ENCODE measurements around the gene NUDT1. TPM values are rescaled to one million over a fixed set of nuclear protein-coding genes. Genes with fewer than 3 reads are reported as not detected.

Gene NUDT1
- total RNA-seq, 1 experiment from 2014 or later = 107 TPM

- no peak for DNase-seq (ENCODE audit: low read depth)
Measured at GRCh38 chr7:2299131-2299829, 57.3 kb downstream of the NUDT1 start.

- no peak for DNase-seq (ENCODE audit: low read depth)
Measured at GRCh38 chr7:2299870-2300512, 58.0 kb downstream of the NUDT1 start.

Other genes with a start within 250 kb of the NUDT1 start
- gene MAD1L1, start 9.3 kb upstream of the NUDT1 start, total RNA-seq (2014; rRNA removed) = 78.6 and 80.9 TPM in 2 replicates
- gene MRM2, start within 50 bp of the NUDT1 start, total RNA-seq (2014; rRNA removed) = 40.0 and 45.8 TPM in 2 replicates
- 26.0 and 27.7 TPM in 2 replicates for gene SNX8, start 72.2 kb downstream of the NUDT1 start, total RNA-seq (2014; rRNA removed)
- gene EIF3B, start 112.6 kb downstream of the NUDT1 start, total RNA-seq (2014; rRNA removed) = 281 and 293 TPM in 2 replicates
- gene CHST12, start 161.4 kb downstream of the NUDT1 start, total RNA-seq (2014; rRNA removed) = 9.6 and 11.4 TPM in 2 replicates
- gene GRIFIN, start 234.2 kb downstream of the NUDT1 start, total RNA-seq (2014; rRNA removed) = not detected in 2 replicates

Measured in LHCN-M2 (cell line).